GM18867 (cell line): Measurements from ENCODE around the gene ST3GAL5.

Source experiments
- ATAC-seq: cut with Tn5 transposase; IDR thresholded peaks from one replicate; pipeline ENCODE4 v1.9.1; 2021; ENCODE audit warnings: mild to moderate bottlenecking, moderate library complexity; ENCODE audit not compliant: unreplicated experiment

ST3GAL5 gene

DNA sequence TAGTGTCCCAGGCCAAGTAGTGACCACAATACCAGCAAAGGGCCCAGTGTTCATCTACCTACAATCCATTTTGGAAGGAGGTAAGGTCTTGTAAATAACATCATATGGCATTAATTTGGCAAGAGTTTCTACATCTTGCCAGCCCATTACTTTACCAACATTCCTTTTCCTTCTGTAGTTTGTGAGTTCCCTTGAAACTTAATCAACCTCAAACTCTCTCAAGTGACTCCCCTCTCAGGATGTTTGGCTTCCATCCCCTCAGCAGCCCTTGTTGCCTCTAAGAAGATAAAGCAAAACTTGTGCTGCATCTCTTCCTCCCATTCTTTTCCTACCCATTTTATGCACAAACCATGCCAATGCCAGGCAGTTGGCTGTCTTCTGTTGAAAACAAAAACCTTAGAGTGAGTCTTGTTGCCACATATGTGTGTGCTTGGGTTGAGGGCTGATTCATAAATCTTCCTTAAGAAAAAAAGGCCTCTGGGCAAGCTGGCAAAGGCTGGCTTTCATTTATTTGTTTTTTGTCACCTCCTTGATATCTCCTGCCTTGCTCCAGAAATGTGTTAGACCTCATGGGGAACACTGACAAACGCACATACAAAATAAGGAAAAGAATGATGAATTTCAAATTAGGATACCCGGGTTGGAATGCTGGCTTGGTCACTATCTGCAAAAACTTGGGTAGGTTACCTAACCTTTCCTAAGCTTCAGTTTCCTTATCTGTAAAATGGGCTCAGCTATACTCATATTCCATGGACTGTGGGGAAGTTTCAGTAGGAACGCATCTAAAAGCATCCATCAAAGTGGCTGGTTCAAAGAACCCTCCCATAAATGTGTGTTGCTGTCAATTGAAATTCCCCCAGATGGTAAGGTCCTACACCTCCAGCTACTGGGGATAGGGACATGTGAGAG lies 29.4 kb upstream of the ST3GAL5 start:
- no peak for ATAC-seq

DNA sequence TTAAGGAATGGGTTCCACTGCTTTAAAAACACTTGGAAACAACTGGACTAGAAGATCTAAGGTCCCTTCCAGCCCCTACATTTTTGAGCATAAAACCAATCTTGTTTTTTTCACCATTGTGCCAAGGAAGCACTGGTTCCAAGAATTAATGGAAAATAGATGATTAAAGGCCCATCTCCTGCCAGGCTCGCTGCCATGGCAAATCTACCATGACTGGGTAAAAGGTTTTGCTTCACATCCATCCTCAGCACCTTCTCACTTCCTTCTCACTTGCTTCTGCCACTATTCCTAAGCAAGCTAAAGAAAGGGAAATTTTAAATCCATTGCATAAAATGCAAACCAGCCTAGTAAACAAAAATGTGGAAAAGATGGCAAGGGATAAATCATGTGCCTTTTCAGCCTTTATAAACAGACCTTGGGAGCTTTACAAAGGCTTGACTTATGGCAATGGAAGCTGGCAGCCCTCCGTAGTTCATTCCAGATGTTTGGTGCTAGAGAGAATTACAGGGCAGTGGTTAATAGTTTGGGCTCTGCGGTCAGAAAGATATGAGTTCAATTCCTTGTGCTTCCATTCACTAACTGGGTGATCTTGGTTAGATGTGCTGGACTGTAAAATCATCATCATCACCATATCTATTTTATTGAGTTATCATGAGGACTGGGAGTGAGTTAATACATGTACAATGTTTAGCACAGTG lies 27.0 kb upstream of the ST3GAL5 start:
- no peak for ATAC-seq

DNA sequence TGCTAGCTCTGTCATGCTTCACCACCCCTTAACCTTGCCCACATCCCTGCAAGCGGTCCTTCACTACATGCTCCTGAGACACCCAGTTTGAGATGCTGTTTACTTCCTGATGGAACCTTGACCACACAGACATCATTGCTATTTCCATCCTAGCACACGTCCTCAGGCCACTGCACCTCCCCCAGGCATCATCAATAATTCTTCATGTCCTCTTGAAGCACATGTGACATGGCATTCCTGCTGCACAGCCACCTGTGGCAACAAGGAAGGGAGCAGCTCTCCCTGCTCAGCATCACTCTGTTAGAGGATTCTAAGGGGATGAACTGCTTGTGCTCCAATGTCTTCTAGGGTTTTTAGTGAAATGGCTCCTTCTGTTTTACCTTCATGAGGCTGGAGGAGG lies 26.1 kb upstream of the ST3GAL5 start:
- no peak for ATAC-seq

DNA sequence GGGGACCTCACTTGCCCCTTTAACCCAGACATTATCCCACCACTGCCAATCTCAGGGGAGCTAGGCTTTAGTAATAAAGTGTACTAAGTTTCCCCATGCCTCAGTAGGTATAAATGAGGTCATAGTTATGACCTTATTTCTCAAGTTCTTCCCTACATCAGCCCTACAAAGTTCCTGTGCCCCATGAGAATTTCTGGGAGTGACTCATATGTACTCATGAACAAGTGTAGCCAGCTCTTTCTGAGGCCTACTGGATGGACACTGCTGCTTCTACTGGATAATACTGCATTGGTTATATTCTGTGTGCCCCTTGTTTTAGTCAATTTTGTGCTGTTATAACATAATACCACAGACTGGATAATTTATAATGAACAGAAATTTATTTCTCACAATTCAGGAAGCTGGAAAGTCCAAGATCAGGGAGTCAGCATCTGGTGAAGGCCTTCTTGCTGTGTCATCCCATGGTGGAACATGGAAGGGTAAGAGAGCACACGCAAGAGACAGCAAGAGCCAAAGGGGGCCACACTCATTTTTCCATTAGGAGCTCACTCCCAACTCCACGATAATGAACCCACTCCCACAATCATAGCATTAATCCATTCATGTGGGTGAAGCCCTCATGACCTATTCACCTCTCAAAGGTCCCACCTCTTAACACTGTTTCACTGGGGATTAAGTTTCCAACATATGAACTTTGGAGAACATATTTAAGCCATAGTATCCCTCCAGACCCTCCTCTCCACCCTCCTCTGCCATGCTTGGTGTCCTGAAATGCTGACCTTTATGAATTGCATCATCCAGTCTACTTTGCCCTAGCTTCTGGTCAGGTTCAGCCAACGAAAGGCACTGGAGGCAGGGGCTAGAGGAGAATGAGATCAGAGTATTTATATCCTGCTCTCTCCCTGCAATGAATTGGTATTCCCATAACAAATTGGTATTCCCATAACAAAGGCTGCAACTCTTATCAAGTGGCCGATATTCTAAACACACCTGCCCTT lies 25.4 kb upstream of the ST3GAL5 start:
- ATAC-seq = no peak

DNA sequence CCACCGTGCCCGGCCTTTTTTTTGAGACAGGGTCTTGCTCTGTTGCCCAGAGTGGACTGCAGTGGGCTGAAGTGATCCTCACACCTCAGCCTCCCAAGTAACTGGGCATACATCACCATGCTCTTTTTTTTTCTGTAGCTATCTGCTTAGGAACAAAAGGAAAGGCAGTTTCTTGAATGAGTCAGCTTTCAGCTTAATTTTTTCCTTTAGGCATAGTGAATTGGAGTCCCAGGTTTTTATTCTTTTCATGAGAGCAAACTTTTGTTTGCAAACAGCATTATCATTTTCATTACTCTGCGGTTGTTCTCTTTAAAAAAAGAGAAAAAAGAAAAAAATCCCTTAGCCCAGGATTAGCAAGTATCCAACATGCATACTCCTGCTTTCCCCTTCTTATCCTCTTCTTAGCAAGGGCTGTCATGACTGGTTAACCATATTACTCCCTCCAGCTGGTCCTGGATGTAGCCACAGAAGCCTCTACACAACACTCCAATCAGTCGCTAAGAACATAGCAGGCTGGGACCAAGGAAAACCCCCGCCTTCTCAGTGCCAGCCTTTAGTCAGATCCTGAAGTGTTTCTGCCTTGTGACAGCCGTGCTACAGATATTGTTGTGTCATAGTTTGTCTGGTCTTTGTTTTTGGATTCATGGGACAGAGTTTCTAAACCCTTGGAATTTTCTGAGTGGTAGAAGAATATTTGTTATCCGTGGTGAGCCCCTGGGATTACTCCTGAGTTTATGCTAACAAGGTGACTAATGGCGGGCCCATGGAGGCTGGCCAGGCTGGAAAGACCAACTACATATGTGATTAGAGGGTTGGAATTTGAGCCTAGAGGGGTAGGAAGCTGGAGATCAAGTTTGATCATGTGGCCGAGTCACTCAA lies 23.3 kb upstream of the ST3GAL5 start:
- no peak for ATAC-seq

DNA sequence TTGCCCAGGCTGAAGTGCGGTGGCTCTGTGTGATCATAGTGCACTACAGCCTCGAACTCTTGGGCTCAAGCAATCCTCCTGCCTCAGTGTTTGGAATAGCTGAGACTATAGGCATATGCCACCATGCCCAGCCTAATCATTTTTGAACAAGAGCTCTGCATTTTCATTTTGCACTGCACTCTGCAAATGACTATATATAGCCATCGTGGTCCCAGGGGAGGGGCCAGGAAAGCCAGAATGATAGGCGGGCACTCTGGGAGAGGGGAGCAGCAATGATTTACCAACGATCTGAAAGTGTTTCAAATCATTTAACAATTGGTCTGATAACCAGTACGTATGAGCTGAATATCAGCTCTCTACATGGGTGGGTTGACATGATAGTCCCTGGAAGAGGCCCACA lies 22.3 kb upstream of the ST3GAL5 start:
- ATAC-seq = no peak

DNA sequence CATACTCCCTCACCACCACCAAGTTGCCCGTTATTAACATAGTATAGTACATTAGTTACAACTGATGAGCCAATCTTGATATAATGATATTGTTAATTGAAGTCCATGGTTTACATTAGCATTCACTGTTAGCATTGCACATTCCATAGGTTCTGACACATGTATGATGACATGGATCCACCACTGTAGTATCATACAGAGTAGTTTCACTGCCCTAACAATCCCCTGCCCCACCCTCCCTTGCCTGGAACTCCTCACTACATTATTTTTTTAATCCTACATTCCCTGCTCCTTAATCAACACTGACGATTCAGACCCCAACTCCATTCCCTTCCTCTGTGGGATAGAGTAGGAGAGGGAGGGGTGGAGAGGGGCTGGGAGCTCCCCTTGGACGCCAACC lies 20.2 kb upstream of the ST3GAL5 start:
- no peak for ATAC-seq

DNA sequence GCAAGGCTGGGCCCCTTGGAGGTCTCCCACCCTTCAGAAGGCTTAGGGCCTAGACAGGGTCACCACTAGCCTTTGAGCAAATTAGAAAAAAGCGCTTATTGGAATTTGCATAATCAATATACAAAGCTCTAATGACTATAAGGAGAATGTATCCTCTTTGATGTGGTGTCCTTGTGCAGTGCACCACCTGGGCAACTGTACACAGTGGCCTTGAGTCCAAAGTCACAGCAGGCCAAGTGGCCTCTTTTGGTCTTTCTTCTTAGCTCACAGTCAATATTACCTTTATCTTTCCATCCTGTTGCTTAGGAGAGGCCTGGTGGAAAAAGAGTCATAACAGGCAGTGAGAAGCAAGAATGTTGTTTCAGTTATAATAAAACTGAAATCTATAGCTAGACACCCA lies 19.7 kb upstream of the ST3GAL5 start:
- ATAC-seq = no peak

DNA sequence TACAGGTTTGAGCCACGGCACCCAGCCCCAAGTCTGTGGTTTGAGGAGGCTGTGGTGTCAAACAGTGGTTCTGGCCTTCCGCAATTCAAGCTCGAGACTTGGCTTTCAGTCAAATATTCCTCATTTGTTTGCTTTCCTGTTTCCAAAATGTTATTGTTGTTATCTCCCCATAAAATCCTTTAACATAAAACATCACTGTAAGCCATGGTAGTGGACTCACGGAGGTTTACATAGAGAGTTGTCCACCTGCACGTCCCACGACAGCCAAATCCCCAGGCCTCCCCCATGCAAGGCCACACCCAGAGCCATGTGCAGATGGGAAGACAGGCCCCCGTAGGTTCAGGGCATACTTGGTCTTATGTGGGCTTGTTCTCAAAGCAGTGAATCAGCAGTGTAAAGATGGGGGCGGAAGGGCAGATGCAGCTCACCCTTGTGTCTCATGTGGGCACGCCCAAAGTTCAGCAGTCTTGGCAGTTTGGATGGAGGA lies 18.9 kb upstream of the ST3GAL5 start:
- ATAC-seq = no peak

DNA sequence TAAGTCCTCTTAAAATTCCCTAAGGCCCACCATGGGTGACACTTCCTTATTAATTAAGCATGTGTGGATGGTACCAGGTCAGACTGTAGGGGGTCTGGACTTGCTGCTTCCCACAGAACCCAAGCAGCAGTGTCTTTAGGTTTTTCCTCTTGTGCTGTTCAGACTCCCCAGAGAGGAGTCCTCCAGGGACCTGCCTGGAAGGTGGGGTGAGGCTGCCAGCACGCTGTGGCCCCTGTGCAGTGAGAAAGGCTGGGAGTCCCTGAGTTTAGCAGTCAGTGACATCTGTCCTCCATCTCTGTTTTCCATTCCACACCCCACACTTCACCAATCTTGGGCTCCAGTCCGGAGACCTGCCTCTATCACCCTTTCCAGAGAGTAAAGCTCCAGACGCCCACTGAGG lies 18.0 kb upstream of the ST3GAL5 start:
- no peak for ATAC-seq

DNA sequence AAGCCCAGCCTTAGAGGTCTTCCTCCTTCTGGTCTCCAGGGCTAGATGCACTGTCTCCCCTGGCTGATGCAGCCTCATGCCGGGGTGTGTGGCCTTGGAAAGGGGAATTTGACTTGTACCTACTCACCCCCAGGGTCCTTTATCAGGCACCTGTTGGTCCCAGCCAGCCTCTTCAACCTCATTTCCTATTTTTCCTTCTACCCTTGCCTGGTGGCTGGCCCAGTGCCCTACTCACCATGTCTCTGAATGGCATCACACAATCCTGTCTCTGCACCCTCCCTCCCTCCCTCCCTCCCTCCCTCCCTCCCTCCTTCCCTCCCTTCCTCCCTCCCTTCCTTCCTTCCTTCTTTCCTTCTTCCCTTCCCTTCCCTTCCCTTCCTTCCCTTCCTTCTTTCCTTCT lies 17.1 kb upstream of the ST3GAL5 start:
- no peak for ATAC-seq

DNA sequence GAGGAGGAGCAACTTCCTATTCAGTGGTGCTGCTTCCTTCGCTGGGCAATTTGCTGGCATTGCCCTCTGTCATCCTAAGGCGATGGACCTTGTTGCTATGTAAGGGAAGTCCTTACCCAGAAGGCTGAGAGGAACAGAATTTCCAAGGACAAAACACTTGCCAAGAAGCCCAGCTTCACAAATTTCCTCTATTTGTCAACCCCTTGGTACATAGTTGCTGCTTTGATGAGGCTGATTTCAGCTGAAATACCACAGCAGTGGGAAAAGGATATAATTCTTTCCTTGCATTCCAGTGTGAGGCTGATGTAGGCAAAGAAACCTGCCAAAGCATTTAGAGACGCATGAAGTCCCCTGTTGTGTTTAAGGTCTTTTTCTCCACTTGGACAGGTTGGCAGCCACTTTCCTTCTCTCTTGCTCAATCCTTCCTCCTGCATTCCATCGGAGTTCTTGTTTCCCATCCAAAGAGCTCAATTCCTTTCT lies 16.4 kb upstream of the ST3GAL5 start:
- ATAC-seq = no peak

DNA sequence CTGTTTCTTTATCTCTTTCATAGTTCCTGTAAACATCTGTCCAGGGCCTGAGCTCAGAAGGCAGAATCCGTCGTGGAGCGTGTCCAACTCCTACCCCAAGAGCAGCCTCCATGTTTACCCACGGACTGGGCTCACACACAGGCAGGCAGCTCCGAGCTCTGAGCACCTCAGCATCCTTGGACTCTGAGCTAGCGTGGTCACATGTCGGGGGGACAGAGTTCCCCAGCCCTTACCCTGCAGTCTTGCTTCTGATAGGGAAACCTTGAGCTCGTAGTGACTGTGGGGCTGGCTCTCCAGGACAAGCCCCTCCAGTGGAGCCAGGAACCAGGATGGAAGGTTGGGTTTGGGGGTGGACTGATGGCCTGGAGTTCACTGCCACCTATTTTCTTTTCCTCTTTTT lies 15.1 kb upstream of the ST3GAL5 start:
- no peak for ATAC-seq

DNA sequence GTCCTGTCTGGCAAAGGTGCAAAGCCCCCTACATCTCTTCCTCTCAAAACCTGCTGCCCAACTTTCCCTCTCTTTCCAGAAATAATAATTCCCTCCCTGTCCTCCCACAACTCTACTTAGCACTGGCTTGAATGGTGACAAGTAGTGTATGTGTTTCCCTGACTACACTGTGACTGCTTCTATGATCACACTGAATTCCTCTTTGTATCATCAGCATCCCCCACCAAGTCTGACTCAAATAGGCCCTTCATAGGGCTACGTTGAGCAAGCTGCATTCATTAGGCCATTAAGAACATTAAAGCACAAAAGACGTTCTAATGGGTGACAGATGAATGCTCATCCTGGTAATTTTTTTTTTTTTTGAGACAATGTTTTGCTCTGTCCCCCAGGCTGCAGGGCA lies 13.7 kb upstream of the ST3GAL5 start:
- ATAC-seq = no peak

DNA sequence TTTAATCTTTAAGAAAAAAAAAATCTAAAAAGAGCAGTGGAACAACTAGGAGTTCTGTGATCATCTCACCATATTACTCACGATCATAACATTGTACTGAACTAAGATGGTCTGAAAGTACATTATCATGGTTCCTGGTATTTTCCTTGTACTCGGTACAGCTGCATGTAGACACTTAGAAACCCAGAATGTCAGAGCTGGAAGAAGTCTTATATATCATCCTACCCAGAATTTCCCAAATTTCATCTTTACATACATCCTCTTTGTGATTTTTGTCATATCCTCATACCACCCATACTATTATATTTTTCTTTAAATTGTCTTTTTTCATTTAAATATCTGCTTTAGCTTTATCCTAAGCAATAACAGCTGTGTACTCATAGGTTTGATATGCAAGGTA lies 12.4 kb upstream of the ST3GAL5 start:
- no peak for ATAC-seq

DNA sequence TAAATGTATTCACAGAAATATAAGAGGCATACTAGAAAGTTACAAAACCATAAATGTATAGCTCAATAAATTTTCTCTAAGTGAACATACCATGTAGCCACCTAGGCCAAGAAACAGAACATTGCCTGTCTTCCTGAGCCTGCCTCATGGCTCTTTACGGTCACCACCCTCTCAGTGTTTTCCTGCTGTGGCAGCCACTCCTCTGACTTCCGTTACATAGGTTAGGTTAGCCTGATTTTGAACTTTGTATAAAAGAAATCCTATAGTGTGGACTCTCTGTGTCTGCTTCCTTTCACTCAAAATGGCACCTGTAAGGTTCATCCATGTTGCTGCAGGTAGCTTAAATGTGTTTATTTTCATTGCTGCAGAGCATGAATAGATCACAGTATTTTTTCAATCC lies 11.6 kb upstream of the ST3GAL5 start:
- ATAC-seq = no peak

DNA sequence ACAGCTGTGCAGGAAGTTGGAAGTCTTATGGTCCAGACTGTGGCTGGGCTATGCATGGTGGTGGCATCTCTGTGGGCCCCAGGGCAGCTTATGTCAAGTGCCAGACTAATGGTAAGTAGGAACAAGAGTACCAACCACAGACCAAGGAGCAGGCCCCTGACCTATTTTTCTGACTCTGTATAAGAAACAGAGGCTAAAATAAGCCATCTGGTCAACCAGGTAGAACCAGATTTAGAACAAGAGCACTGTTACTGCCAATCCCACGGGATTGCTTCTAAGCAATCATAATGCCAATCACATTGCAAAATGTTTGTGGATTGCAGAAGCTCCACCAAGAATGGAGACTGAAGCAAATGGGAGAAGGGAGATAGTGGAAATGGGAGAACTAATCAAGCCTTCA lies 11.1 kb upstream of the ST3GAL5 start:
- no peak for ATAC-seq

DNA sequence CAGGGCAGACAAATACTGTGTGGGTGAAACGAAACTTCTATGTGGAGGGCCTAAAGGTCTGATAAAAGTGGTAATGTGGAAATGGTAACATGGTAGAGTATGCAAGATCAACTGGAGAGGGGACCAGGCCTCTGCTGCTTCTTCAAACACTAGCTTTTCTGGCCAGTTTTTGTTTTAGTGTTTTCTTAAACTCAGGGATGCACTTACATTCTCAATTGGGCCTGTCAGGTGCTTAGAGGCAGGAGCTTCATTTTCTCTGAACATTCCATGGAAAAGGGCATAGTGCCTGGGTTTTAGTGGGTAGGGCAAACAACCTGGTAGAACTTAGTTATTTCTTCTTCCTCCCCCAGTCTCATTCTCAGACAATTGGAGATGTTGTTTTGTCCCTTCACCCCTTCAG lies 10.5 kb upstream of the ST3GAL5 start:
- ATAC-seq = no peak

DNA sequence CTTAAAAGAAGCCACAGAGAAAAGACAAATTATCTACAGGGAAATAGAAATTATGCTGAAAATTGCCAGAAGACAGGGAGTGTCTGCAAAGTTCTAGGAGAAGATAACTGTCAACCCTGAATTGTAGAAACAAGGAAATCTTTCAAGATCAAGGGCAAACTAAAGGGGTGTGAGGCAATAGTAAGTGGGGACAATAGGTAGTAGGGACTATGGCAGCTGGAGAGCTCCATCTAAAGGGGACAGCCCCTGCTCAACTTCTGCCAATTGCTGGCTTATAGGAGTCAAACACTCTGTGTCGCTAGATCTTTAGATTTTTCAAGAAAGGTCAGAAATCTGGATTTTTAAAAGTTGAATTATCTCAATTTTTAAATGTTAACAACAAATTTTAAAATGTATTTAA lies 10.1 kb upstream of the ST3GAL5 start:
- no peak for ATAC-seq
